Progenitor cell of endocrine pancreas (in vitro differentiated cells): ENCODE results near the gene ANKFY1. TPM values are rescaled to one million over a fixed set of nuclear protein-coding genes. Genes with fewer than 3 reads are reported as not detected.
"Not testable (repeated sequence)": the region's sequence is repeated elsewhere in the genome, so short reads cannot be mapped to it uniquely, and the experiment has no call there.

Source experiments
- DNase-seq: peaks from one replicate; pipeline ENCODE4 v3.0.0; 2021; ENCODE audit warnings: low spot score; ENCODE audit not compliant: unreplicated experiment
- H3K27ac Mint-ChIP-seq: 2 replicates; pipeline ENCODE4 v1.8.0; 2021; ENCODE audit warnings: mild to moderate bottlenecking, moderate library complexity, mixed read lengths
- H3K27me3 Mint-ChIP-seq: 2 replicates; pipeline ENCODE4 v1.8.0; 2021; ENCODE audit warnings: mixed read lengths
- H3K36me3 Mint-ChIP-seq: 2 replicates; pipeline ENCODE4 v1.8.0; 2022; ENCODE audit warnings: mixed read lengths; ENCODE audit not compliant: insufficient read depth
- H3K4me1 Mint-ChIP-seq: 2 replicates; pipeline ENCODE4 v1.8.0; 2021; ENCODE audit warnings: low read depth, mixed read lengths
- H3K4me3 Mint-ChIP-seq: 2 replicates; pipeline ENCODE4 v1.8.0; 2021; ENCODE audit warnings: low read depth, mild to moderate bottlenecking, moderate library complexity, mixed read lengths
- H3K9me3 Mint-ChIP-seq: 2 replicates; pipeline ENCODE4 v1.8.0; 2021; ENCODE audit warnings: low read depth, mixed read lengths
- CTCF ChIP-seq: fragments of 200-600 bp; sonication (generic); IDR thresholded peaks from one replicate; pipeline ENCODE4 v1.5.0; 2021; ENCODE audit warnings: antibody characterized with exemption, mild to moderate bottlenecking; ENCODE audit not compliant: unreplicated experiment
- total RNA-seq: library from RNA; stranded (reverse); gene quantifications from 2 replicates; pipeline ENCODE4 v1.2.1, GENCODE V29; 2021

ANKFY1 gene
- total RNA-seq, 1 donor from 2014 or later: 59.8 TPM

GRCh38 chr17:4198995-4199394, 64.8 kb downstream of the ANKFY1 start:
- no peak for TF ChIP-seq CTCF
- Mint-ChIP-seq H3K4me1 (no peaks in the 10 kb centered on the region), H3K4me3 (no peak overlapping the region), H3K27ac (no peak overlapping the region), H3K9me3 (no peaks in the 10 kb centered on the region), H3K36me3 (peaks cover 17% of the 10 kb centered on the region), H3K27me3 (no peaks in the 10 kb centered on the region)
- DNase-seq: no peak

- DNase-seq: no peak
- TF ChIP-seq CTCF: no peak
- Mint-ChIP-seq H3K4me3 (no peak overlapping the region), H3K36me3 (peaks cover 19% of the 10 kb centered on the region), H3K4me1 (no peaks in the 10 kb centered on the region), H3K27ac (peak overlapping the region; percentile 11), H3K9me3 (no peaks in the 10 kb centered on the region), H3K27me3 (no peaks in the 10 kb centered on the region)
Measured at GRCh38 chr17:4195306-4195705, 68.5 kb downstream of the ANKFY1 start.

GRCh38 chr17:4194796-4195195, 69.0 kb downstream of the ANKFY1 start:
- peaks cover 19% of the 10 kb centered on the region for H3K36me3 Mint-ChIP-seq
- no peaks in the 10 kb centered on the region for H3K27me3 Mint-ChIP-seq
- H3K4me3 Mint-ChIP-seq: no peak overlapping the region
- TF ChIP-seq CTCF: no peak
- H3K9me3 Mint-ChIP-seq: no peaks in the 10 kb centered on the region
- H3K4me1 Mint-ChIP-seq: no peaks in the 10 kb centered on the region
- DNase-seq: no peak
- no peak overlapping the region for H3K27ac Mint-ChIP-seq

- H3K36me3 Mint-ChIP-seq: peaks cover 17% of the 10 kb centered on the region
- H3K4me3 Mint-ChIP-seq: not testable (repeated sequence)
Measured at GRCh38 chr17:4190791-4191190, 73.0 kb downstream of the ANKFY1 start.

GRCh38 chr17:4189280-4189679, 74.5 kb downstream of the ANKFY1 start:
- Mint-ChIP-seq H3K36me3 (peaks cover 5% of the 10 kb centered on the region), H3K27ac (no peak overlapping the region), H3K27me3 (no peaks in the 10 kb centered on the region), H3K9me3 (no peaks in the 10 kb centered on the region), H3K4me1 (no peaks in the 10 kb centered on the region), H3K4me3 (no peak overlapping the region)
- TF ChIP-seq CTCF: no peak
- DNase-seq: no peak

More at GRCh38 chr17:4190791-4191190, 73.0 kb downstream of the ANKFY1 start:
- not testable (repeated sequence) for H3K27me3 Mint-ChIP-seq, H3K9me3 Mint-ChIP-seq, DNase-seq, H3K27ac Mint-ChIP-seq, H3K4me1 Mint-ChIP-seq

- Mint-ChIP-seq H3K36me3 (peaks cover 12% of the 10 kb centered on the region), H3K27ac (no peak overlapping the region), H3K4me3 (no peak overlapping the region), H3K9me3 (no peaks in the 10 kb centered on the region), H3K4me1 (no peaks in the 10 kb centered on the region), H3K27me3 (no peaks in the 10 kb centered on the region)
- TF ChIP-seq CTCF: no peak
- no peak for DNase-seq
Measured at GRCh38 chr17:4188076-4188475, 75.7 kb downstream of the ANKFY1 start.
